ENCODE measurements around the gene FYCO1. TPM values are rescaled to one million over a fixed set of nuclear protein-coding genes. Genes with fewer than 3 reads are reported as not detected.

Gene FYCO1
- polyA plus RNA-seq, 4 donors = 17.5 to 22.0 (median 19.2) TPM

DNA sequence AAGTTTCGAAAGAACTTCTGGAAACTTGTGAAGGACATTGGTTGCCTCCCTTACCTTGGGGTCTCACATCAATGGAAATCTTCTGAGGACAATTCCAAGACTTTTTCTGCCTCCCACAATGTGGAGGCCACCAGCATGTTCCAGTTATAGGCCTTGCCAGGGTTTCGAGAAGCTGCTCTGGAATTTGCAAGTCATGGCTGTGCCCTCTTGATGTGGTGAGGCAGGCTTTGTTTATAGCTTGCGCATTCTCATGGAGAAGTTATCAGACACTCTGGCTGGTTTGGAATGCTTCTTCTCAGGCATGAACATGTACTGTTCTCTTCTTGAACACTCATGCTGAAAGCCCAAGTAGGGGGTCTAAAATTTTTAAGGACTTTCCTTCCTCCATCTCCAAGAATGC, 48.3 kb downstream of the FYCO1 start:
- DNase-seq (ENCODE audit: low read depth in 4 of 4, low spot score in 3 of 4) = no peak

DNA sequence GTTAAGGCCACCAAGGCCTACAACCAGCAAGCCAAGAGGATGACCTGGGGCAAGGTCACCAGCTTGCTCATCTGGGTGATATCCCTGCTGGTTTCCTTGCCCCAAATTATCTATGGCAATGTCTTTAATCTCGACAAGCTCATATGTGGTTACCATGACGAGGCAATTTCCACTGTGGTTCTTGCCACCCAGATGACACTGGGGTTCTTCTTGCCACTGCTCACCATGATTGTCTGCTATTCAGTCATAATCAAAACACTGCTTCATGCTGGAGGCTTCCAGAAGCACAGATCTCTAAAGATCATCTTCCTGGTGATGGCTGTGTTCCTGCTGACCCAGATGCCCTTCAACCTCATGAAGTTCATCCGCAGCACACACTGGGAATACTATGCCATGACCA, 48.7 kb downstream of the FYCO1 start:
- DNase-seq (ENCODE audit: low read depth in 4 of 4, low spot score in 3 of 4) = no peak

DNA sequence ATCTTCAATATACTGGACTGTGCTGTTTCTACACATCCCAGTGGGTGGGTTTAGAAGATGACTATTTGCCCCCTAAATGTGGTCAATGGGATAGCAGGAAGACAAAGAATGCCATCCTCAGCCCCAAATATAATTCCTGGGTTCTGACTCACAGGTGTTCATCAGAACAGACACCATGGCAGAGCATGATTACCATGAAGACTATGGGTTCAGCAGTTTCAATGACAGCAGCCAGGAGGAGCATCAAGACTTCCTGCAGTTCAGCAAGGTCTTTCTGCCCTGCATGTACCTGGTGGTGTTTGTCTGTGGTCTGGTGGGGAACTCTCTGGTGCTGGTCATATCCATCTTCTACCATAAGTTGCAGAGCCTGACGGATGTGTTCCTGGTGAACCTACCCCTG, 49.3 kb downstream of the FYCO1 start:
- DNase-seq (ENCODE audit: low read depth in 4 of 4, low spot score in 3 of 4) = no peak

DNA sequence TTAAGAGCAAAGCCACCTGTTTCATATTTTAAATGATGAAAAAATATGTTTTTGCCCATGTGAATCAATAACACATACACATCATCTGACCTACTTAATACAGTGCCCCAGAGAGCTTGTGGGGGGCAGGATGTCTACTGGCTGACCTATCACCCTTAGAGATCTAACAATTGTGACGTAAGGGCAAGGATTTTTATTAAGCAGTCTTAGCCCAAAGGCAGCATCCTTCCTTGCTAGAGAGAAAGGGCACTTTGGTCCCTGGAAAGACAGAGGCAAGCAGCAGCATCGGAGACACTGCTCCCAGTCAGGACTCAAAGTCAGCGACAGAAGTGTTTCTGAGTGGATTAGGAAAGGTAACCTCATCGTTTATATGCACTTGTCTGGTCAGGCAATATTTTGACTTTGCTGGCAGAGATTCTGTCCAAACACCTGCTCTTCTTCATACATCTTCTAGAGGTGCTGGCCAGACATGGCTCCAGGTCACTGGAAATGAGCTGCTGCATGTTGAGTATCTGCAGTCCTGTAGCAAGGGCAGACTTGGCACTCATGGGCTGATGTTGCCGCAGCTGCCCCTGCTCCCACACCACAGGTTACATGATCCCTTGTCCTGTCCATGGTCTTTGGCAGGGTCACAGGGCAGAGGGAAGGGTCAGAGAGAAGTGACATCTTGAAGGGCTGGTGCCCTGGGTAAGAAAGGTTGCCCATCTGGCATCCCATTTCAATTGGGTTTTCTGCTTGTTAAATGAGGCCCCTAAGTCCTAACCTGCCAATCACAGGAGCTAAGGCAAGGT, 50.6 kb downstream of the FYCO1 start:
- DNase-seq (ENCODE audit: low read depth in 4 of 4, low spot score in 3 of 4) = no peak

DNA sequence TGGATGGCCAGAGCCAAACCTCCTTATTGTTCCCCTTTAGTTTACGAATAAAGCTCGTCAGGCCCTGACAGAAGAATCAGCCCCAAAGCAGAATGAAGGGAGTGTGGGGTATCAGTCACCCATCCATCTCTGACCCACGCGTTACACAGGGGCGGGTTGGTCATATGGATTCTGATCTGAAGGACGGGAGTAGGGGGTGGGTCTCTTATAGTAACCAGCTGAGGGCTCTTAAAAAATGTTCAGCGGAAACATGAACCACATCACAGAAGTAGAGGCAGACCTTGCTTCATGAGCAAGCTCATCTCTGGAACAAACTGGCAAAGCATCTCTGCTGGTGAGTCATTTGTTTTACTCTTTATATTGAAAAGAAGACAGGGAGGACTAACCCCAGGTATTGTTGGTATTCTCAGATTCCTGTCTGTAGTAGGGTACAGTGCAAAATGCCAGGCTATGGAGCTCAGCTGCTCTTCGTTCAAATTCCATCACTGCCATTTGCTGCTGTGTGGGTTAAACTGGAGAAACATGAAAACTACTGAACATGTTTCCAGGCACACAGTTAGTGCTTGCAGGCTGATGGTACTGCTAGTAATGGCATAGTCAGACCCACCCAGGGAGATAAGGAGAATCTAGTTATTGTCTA, 52.3 kb downstream of the FYCO1 start, which contains the start of gene CXCR6:
Gene CXCR6, plus strand, starts transcription at position 258 of the 640 bp plus-strand sequence. CDS start 3,018 bp downstream, outside the sequence.
- DNase-seq (ENCODE audit: low read depth in 4 of 4, low spot score in 3 of 4) = no peak

DNA sequence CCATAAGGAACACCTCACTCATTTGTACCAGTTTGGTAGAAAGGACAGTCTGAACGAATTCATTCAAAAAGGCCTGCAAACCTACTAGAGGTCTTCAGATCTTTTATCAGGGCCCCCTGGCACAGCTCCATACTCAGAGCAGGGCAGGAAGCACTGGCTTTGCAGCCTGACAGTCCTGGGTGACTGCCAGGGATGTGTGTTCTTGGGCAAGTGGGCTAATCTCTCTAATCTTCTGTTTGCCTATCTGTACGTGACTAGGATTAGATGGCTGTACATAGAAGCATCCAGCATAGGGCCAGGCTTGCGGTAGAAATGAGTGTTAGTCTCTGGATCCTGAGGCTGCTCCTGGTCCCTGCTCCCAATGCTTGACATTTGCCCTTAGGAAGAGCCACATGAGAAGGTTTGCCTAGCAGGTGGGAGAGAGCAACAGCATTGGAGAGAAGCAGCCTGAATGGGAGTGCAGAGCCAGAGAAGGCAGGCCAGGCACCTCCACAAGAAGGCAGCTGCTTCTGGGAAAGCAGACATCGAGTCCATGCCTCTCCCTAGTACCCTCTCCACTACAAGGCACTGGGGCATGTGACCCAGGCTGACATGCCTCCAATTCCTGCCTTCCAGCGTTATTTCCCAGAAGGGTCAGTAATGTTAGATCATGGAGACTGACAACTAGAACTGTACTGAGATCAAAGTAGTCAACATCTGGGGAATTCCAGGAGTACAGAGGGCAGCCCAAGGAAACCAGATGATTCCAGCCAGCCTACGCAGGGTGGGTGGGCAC, 53.4 kb downstream of the FYCO1 start:
- DNase-seq (ENCODE audit: low read depth in 4 of 4, low spot score in 3 of 4) = no peak

DNA sequence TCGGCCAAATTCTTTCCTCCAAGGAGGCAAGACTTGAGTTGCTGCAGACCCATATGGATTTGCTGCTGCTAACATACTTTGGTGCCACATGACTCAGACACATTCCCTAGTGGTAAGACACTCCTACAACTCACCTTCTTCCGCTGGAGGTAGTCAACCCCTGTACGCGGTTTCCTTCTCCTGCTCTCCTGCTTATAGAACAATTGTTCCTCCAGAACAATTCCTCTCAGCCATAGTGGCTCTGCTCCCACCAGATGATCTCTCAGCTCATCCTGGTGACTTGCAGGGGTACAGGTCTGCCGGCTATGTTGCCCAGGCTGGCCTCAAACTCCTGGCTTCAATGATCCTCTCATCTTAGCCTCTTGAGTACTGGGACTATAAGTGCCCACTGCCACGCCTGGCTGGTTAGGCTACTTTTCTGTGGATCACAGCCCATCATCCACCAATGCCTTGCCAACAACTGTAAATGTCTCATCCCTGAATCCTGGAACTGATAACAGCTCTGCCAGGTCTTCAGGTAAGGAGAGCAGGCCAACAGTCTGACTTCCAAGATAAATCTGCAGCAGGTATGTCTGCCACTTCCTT, 54.8 kb downstream of the FYCO1 start:
- DNase-seq (ENCODE audit: low read depth in 4 of 4, low spot score in 3 of 4) = no peak

DNA sequence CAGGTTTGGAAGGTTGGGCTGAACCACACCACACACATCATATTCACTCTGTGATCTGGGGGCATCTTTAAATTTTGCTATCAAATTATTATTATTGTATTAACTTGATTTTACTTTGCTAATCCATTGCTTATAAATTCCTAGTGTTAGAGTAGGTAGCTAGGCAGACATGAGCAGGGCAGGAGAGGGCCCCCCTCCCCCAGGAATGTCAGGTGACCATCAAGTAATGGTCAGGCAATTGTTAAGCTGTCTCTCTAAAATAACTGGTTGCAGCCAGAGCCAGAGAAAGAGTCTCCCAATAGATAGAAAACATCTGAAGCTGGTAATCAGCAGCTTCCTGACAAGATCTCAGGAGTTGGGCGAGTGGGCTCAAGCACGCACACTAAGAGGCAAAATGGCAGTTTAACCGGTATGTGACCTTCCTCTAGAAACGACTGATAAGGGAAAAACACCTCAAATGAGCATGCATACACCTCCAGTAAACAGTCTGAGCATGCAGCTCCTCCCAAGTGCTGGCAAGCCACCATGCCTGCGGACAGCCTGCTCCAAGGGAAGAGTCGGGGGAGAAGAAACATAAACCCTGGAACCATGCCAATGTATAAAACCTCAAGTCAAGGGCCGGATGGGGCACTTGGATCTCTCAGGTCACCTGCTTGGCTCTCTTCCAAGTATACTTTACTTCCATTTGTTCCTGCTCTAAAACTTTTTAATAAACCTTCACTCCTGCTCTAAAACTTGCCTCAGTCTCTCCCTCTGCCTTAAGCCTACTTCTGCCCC, 55.4 kb downstream of the FYCO1 start:
- DNase-seq (ENCODE audit: low read depth in 4 of 4, low spot score in 3 of 4) = no peak

DNA sequence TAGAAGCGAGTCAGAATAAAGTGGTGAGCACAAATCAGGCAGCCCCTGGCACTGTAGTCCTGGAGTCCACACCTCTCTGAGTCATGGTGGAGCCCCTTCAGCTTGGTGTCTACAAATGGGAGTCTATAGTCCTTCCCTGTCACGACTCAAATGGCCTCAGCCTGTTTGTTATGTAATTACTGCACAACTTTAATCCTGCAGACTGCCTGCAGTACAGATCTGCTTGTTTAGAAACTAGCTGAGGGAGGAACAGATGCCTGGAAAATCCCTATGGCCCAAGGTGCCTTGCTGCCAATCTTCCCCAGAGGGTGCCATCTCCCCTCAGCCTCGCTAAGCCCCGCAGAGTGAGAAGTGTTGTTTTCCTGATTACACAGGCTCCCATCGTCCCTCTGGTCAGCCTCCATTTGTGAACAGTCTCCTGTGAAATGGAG, 56.3 kb downstream of the FYCO1 start:
- no peak for DNase-seq (ENCODE audit: low read depth in 4 of 4, low spot score in 3 of 4)

DNA sequence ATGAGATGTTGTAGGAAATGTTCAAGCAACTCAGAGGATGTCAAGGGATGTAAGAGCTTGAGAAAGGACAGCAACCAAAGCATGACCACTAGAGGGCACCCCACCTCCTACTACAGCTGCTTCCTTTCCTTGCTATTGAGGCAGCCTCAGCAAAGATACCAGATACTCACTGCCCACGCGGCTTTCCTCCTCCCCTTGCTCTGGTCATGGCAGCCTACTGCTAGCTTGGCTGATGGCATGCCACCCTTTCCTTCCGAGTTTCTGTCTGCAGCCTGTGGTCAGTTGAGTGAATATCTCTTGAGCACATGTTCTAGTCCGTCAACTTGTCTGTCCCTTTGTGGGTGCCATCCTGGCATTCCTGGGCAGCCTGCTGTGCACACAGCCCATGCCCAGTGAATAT, 56.8 kb downstream of the FYCO1 start:
- DNase-seq (ENCODE audit: low read depth in 4 of 4, low spot score in 3 of 4) = peak; percentile 71 to 80 (median 80)

DNA sequence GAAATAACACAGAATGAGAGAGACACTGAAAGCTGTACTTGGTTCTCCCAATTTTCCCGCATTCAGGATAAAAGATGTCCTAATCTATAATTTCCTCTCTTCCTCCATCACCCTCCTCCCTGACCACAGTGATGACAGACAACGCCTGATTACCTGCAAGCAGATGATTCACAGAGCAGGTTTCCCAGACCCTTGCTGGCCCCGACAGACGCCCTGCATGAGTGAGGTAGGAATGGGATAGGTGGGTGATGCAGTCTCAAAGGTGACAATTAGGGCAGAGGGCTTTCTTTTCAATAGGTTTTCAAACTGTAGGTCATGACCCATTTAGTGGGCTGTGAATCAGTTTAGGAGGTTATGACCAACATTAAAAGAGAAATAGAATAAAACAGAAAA, 57.6 kb downstream of the FYCO1 start:
- DNase-seq (ENCODE audit: low read depth in 4 of 4, low spot score in 3 of 4) = no peak

DNA sequence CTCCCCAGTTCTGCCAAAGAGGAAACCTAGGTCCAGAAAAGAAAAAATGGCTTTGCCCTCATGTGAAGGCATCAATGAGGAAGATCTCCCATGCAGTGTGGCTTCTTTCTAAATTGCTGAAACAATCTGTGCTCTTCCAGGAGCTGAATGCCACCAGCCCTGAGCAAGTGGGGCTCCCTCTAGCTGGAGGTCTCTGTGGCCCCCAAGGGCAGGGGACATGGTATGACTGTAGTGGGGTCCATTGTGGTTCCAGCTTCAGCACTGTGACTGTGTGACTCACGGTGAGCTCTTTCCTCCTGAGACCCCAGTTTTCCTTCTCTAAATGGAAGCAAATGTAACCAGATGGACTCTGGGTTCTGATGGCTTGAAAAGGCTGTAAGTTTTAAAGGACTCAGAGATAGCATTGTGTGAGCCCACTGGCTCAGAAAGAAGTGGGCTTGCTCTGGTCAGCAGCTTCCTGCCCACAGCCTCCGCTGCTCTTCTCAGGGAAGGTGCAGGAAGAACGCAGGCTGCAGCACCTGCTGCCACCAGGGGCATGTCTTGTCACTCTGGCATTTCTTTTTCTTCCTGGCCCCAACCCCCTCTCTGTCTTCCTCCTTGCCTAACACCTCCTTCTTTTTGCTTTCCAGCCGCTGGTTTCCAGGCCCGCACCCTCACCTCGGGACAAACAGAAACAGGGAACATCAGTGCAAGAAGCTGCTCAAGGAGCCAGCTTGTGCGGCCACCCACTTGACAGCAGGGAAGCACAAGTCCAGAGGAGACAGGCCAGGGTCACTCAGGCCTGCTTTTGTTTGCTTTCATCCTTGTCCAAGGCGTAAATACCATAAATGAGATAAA, 58.2 kb downstream of the FYCO1 start:
- DNase-seq (ENCODE audit: low read depth in 4 of 4, low spot score in 3 of 4) = no peak

DNA sequence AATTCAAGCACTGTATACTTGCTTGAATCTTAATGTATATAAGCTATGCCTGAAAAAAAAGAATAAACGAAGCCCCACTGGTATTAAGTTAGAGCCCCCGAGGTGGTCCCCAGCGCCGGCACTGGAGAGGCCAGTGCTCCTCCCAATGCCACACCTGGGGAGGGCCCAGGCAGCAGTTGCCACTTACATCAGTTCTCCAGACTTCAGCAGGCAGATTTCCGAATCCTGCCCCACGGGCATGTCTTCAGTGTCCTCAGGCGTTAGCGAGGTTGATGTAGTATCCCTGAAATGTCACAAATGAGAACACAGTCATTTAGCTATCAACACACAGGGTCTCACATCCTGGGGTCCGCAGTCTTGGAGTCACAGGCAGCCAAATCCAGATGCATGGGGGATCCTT, 59.4 kb downstream of the FYCO1 start:
- DNase-seq (ENCODE audit: low read depth in 4 of 4, low spot score in 3 of 4) = no peak

DNA sequence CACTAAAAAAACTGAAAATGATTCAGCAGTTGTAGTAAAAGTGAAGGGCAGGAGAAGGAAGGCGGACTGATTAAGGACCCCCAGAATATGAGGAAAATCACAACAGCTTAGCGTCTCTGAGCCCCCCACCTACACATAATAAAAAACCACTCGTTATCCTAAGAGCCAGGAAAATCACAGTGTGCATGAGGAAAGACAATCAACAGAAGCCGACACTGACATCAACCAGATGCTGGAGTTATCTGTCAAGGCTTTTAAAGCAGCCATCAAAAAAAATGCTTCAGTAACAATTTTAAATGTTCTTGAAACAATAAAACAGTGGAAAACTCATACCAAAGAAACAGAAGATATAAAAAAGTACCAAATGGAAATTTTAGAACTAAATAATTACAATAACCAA, 62.0 kb downstream of the FYCO1 start:
- no peak for DNase-seq (ENCODE audit: low read depth in 4 of 4, low spot score in 3 of 4)

DNA sequence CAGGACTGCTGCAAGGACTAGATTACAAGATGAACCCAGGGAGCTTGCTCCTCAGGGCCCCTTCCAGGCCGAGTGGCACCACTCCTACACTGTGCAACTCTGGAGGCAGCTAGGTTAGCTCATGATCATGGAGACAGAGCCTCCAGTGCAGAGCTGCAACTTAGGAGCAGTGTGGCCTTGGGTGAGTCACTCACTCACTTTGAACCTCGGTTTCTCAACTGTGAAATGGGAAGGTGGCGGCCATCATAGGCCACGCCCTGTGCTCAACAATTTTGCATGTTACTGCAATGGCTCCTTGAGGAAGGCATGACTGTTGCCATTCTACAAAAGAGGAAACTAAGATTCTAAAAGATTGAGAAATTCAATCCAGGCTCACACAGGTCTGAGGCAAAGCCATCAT, 63.5 kb downstream of the FYCO1 start:
- no peak for DNase-seq (ENCODE audit: low read depth in 4 of 4, low spot score in 3 of 4)

DNA sequence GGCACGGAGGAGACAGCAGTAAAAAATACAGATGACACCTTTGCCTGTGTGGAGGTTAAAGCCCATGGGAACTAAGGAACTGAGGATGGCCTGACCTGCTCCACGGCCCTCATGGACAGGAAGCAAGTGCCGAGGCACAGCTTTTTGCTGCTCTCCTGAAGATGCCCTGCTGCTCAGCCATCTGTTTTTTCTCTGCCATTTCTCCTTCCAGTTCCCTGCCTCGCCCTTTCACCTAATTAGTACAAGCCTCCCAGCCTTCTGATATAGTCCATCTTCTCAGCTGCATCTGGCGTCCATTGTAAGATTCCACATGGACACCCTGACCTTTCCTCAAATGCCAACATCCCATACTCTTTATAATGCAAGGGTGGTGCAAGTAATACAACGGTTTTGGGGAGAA, 64.1 kb downstream of the FYCO1 start:
- no peak for DNase-seq (ENCODE audit: low read depth in 4 of 4, low spot score in 3 of 4)

DNA sequence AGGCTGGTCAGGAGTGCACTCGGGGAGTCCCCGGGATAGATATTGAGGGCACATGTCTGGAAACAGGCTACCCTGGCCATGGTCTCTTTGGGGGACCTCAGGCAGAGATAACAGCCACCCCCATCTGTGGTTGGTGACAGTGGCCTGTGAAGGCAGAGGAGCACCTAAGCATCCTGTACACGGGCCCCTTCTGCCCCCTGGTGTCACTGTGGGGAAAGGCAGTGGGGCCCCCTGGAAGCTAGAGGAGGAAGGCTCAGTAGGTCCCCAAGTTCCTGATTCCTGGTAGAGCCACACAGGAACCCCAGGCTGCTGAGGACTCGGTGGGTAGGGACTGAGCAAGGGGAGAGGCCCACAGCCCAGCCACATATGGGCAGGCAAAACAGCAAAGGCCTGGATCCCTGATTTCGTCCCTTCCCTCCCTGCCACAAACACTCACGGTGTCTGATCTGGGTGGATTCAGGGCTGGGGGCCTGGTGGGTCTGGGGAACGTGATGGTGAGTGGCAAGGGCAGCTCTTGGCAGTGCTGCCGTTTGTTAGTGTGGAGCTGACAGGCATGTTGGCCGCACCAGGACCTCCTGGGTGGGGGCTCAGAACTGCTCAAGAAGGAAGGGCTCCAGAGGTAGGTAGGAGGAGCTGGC, 66.5 kb downstream of the FYCO1 start:
- no peak for DNase-seq (ENCODE audit: low read depth in 4 of 4, low spot score in 3 of 4)

DNA sequence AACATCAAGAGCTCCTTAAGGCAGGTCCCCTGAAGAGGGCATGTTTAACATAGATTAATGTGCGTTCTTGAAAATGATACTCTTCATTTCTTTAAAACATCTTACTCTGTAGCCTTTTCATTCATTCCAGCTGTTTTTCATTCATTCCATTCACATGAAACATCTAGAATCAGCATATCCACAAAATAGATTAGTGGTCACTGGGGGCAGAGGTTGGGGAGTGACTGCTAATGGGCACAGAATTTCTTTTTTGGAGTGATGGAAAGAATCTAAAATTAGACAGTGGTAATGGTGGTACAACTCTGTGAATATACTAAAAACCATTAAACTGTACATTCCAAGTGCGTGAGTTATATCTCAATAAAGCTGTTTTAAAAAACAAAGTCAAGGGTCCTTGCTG, 67.7 kb downstream of the FYCO1 start:
- DNase-seq (ENCODE audit: low read depth in 4 of 4, low spot score in 3 of 4) = no peak

DNA sequence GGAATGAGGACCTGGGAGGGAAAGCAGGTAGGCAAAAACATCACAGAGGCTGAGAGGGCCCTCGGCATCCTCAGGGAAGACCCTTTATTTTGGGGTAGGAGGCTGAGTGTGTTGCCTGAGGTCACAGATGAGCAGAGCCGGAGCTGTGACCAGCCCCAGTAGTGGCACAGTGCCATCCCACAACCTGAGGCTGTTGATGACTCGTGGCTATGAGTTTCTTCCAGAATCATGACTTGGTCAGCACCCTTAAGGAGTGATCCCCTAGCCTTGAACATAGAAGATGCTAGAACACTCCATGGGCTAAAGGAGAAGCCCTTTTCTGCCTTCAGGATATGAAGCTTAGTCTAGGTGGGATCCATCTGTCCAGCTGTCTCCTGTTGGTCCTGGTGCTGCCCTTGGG, 71.9 kb downstream of the FYCO1 start:
- no peak for DNase-seq (ENCODE audit: low read depth in 4 of 4, low spot score in 3 of 4)
